Erythroblast (primary cell): ENCODE measurements around the gene AGAP1.

ENCODE experiments used
- GATA1 ChIP-seq: IDR thresholded peaks from 2 replicates; pipeline ENCODE4 v1.6.1; 2011; ENCODE audit warnings: low read depth, mild to moderate bottlenecking, control low read depth, low read length, moderate library complexity
- POLR2A ChIP-seq: IDR thresholded peaks from 2 replicates; pipeline ENCODE4 v1.6.1; 2011; ENCODE audit warnings: mild to moderate bottlenecking, low read length

DNA sequence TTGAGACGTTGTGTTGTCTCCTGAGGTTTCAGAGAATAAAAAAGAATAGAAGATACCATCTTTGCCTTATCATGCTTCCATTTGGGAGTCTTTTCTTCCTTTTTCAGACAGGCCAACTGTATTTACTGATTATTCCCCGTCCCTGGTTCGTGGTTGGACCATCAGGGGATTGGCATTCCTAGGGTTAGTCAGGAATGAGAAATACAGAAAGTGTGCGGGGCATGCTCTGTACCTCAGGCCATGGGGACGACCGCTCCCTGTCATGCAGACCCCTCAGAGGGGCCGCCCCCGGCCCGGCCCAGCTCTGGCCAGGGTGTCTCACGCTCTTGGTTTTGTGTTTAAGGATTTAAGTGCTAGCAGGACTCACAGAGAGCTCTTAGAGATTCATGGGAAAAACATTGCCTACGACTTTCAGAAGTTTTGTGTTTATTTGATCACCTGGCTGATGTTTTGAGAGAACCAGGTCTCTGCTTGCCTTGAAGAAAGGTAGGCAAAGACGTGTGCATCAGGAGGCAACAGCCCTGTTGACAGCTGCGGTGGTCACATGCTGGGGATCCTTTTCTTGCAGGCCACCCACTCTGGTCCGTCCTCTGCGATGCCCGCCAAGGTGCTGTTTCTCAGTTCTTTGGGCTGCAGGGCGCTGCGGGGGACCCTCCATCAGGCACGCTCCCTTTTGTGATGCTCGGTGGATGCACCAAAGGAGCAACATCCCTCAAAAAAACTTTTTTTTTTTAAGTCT lies 317.8 kb downstream of the AGAP1 start:
- TF ChIP-seq POLR2A, result no peak
- no peak for TF ChIP-seq GATA1
